GM12864 (cell line): ENCODE results near the gene TRAPPC10.
A peak's percentile ranks its signal among the peaks of the same experiment; 100 is the strongest.
"Not testable (repeated sequence)": the region's sequence is repeated elsewhere in the genome, so short reads cannot be mapped to it uniquely, and the experiment has no call there.

Source experiments
- DNase-seq: peaks from one replicate; pipeline ENCODE4 v3.0.0-alpha.2; 2011; ENCODE audit warnings: low read depth
- H3K4me3 ChIP-seq: 2 replicates; pipeline ENCODE4 v1.5.1; 2011; ENCODE audit warnings: mild to moderate bottlenecking, low read depth, low read length, control low read depth
- CTCF ChIP-seq: IDR thresholded peaks from 2 replicates; pipeline ENCODE4 v1.5.1; 2011; ENCODE audit warnings: low read depth, mild to moderate bottlenecking, moderate library complexity, low read length, control low read depth, inconsistent platforms; ENCODE audit errors: missing control alignments

The TRAPPC10 gene

GRCh38 chr21:44094832-44095231 is 82.7 kb downstream of the TRAPPC10 start:
- DNase-seq: no peak
- TF ChIP-seq CTCF: no peak
- H3K4me3 ChIP-seq: no peak overlapping the region

- not testable (repeated sequence) for DNase-seq, H3K4me3 ChIP-seq
These were observed 86.4 kb downstream of the TRAPPC10 start for GRCh38 chr21:44098507-44098906.

GRCh38 chr21:44098964-44099363 is 86.9 kb downstream of the TRAPPC10 start:
- DNase-seq, H3K4me3 ChIP-seq: not testable (repeated sequence)

- not testable (repeated sequence) for DNase-seq
- peak within 1 kb of the TSS; percentile 46 for H3K4me3 ChIP-seq
These were observed 95.0 kb downstream of the TRAPPC10 start, which contains the start of gene PWP2 for GRCh38 chr21:44107026-44107501. TSS of gene PWP2 (plus strand) at chr21:44107399. CDS start at chr21:44107417, 18 bp downstream.

GRCh38 chr21:44107589-44107988 is 95.5 kb downstream of the TRAPPC10 start:
- peak overlapping the region; percentile 46 for H3K4me3 ChIP-seq
- not testable (repeated sequence) for DNase-seq

GRCh38 chr21:44113702-44114371 is 101.7 kb downstream of the TRAPPC10 start:
- not testable (repeated sequence) for DNase-seq, H3K4me3 ChIP-seq

GRCh38 chr21:44122131-44122530 is 110.0 kb downstream of the TRAPPC10 start:
- DNase-seq, H3K4me3 ChIP-seq: not testable (repeated sequence)

GRCh38 chr21:44127827-44128226 is 115.7 kb downstream of the TRAPPC10 start:
- not testable (repeated sequence) for DNase-seq, H3K4me3 ChIP-seq

GRCh38 chr21:44133715-44134057 is 121.6 kb downstream of the TRAPPC10 start:
- H3K4me3 ChIP-seq: peak overlapping the region; percentile 44
- not testable (repeated sequence) for DNase-seq

GRCh38 chr21:44134732-44135131 is 122.6 kb downstream of the TRAPPC10 start:
- not testable (repeated sequence) for DNase-seq, H3K4me3 ChIP-seq

GRCh38 chr21:44138039-44138438 is 125.9 kb downstream of the TRAPPC10 start:
- not testable (repeated sequence) for DNase-seq, H3K4me3 ChIP-seq

GRCh38 chr21:44139787-44140551 is 127.9 kb downstream of the TRAPPC10 start:
- not testable (repeated sequence) for H3K4me3 ChIP-seq, DNase-seq

- DNase-seq, H3K4me3 ChIP-seq: not testable (repeated sequence)
These were observed 128.4 kb downstream of the TRAPPC10 start for GRCh38 chr21:44140552-44140932.

- DNase-seq, H3K4me3 ChIP-seq: not testable (repeated sequence)
These were observed 130.4 kb downstream of the TRAPPC10 start for GRCh38 chr21:44142470-44142869.

GRCh38 chr21:44143380-44143779 is 131.3 kb downstream of the TRAPPC10 start:
- H3K4me3 ChIP-seq, DNase-seq: not testable (repeated sequence)

- not testable (repeated sequence) for DNase-seq, H3K4me3 ChIP-seq
These were observed 131.9 kb downstream of the TRAPPC10 start for GRCh38 chr21:44143996-44144395.

GRCh38 chr21:44144784-44145602 is 132.9 kb downstream of the TRAPPC10 start:
- DNase-seq, H3K4me3 ChIP-seq: not testable (repeated sequence)

GRCh38 chr21:44145616-44146015 is 133.5 kb downstream of the TRAPPC10 start:
- H3K4me3 ChIP-seq, DNase-seq: not testable (repeated sequence)
